Kidney epithelial cell (primary cell): ENCODE measurements around the gene BRINP2. TPM values are rescaled to one million over a fixed set of nuclear protein-coding genes. Genes with fewer than 3 reads are reported as not detected.

Experiments used
- DNase-seq: peaks from one replicate; pipeline ENCODE4 v3.0.0-alpha.2; 2010; ENCODE audit warnings: low read depth
- H3K27me3 ChIP-seq: 2 replicates; pipeline ENCODE4 v1.6.0; 2011; ENCODE audit warnings: low read length; ENCODE audit not compliant: control insufficient read depth, insufficient read depth
- H3K36me3 ChIP-seq: 2 replicates; pipeline ENCODE4 v1.5.1; 2011; ENCODE audit warnings: low read length; ENCODE audit not compliant: control insufficient read depth, insufficient read depth
- H3K4me3 ChIP-seq: 2 replicates; pipeline ENCODE4 v1.5.1; 2011; ENCODE audit warnings: low read depth, mild to moderate bottlenecking, control low read depth, low read length
- total RNA-seq: library from RNA; depleted of rRNA; stranded (reverse); fragments of >200 nt; gene quantifications from 2 replicates; pipeline ENCODE4 v1.2.3, GENCODE V29; 2015
- TF ChIP-seq, protein P1 (sequence below): IDR thresholded peaks from 2 replicates; pipeline ENCODE4 v1.5.1; 2011; ENCODE audit warnings: mild to moderate bottlenecking, moderate library complexity, low read length, control low read depth, inconsistent platforms; ENCODE audit not compliant: insufficient read depth, poor library complexity, severe bottlenecking

Gene BRINP2
- total RNA-seq, 1 donor from 2014 or later: not detected

- no peak for DNase-seq
- Histone ChIP-seq H3K27me3 (no peaks in the 10 kb centered on the region), H3K36me3 (no peaks in the 10 kb centered on the region), H3K4me3 (no peak overlapping the region)
- TF ChIP-seq, protein P1, sequence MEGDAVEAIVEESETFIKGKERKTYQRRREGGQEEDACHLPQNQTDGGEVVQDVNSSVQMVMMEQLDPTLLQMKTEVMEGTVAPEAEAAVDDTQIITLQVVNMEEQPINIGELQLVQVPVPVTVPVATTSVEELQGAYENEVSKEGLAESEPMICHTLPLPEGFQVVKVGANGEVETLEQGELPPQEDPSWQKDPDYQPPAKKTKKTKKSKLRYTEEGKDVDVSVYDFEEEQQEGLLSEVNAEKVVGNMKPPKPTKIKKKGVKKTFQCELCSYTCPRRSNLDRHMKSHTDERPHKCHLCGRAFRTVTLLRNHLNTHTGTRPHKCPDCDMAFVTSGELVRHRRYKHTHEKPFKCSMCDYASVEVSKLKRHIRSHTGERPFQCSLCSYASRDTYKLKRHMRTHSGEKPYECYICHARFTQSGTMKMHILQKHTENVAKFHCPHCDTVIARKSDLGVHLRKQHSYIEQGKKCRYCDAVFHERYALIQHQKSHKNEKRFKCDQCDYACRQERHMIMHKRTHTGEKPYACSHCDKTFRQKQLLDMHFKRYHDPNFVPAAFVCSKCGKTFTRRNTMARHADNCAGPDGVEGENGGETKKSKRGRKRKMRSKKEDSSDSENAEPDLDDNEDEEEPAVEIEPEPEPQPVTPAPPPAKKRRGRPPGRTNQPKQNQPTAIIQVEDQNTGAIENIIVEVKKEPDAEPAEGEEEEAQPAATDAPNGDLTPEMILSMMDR: no peak
Observed at GRCh38 chr1:177281901-177282300, 111.1 kb downstream of the BRINP2 start.

- Histone ChIP-seq H3K27me3 (no peaks in the 10 kb centered on the region), H3K36me3 (no peaks in the 10 kb centered on the region), H3K4me3 (no peak overlapping the region)
- TF ChIP-seq, protein P1: no peak
- DNase-seq: no peak
Observed at GRCh38 chr1:177282976-177283375, 112.2 kb downstream of the BRINP2 start.

GRCh38 chr1:177283380-177283779 lies 112.6 kb downstream of the BRINP2 start:
- TF ChIP-seq, protein P1: no peak
- Histone ChIP-seq H3K4me3 (no peak overlapping the region), H3K36me3 (no peaks in the 10 kb centered on the region), H3K27me3 (no peaks in the 10 kb centered on the region)
- no peak for DNase-seq

DNA sequence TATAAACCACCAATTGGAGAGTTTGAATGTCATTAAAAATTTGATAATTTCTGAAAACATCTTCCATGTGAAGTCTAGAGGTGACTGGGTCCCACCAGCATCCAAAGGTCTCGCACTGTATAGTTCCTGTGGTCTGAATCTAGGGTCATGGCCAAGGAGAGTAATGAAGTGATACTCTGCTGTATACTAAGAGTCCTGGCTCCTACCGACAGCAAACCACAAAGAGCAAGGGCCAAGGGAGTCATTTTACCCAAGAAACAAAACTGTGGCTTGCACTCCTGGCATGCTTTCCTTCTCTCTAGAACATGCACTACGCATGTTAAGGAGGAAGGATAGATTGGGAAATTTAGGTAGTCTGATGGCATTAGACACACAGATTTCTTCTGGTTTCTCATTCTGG lies 115.6 kb downstream of the BRINP2 start:
- DNase-seq: no peak
- TF ChIP-seq, protein P1: no peak
- Histone ChIP-seq H3K36me3 (no peaks in the 10 kb centered on the region), H3K4me3 (no peak overlapping the region), H3K27me3 (no peaks in the 10 kb centered on the region)

DNA sequence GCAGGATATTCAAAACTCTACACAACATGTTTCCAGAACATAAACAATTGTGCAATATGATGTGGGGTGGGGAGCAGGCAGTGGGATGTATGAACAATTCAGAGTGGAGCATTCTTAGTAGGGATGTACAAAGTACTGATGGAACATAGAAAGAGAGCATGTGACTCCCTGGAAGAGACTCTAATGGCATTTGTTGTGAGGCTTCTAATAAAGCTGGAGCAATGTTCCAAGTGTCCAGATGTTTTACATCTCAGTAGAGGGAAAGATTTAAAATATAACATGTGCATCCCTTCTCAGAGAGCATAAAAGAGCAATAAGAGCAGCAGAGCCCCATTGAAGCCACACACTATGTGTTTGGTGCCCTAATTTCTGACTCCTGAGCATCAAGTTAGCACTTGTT lies 116.5 kb downstream of the BRINP2 start:
- Histone ChIP-seq H3K27me3 (no peaks in the 10 kb centered on the region), H3K36me3 (no peaks in the 10 kb centered on the region), H3K4me3 (no peak overlapping the region)
- DNase-seq: no peak
- TF ChIP-seq, protein P1: no peak

GRCh38 chr1:177287994-177288393 lies 117.2 kb downstream of the BRINP2 start:
- no peak for DNase-seq

More at GRCh38 chr1:177287994-177288393, 117.2 kb downstream of the BRINP2 start:
- H3K36me3 ChIP-seq: no peaks in the 10 kb centered on the region
- TF ChIP-seq, protein P1: no peak
- H3K27me3 ChIP-seq: no peaks in the 10 kb centered on the region
- H3K4me3 ChIP-seq: no peak overlapping the region
